ENCODE data around the gene TBL3. TPM values are rescaled to one million over a fixed set of nuclear protein-coding genes. Genes with fewer than 3 reads are reported as not detected.

Gene TBL3
- total and polyA plus RNA-seq, 2 of the 8 experiments (the other 6 are each of a cell fraction or from before 2014, with no cell fraction given) = 65.8 to 137 TPM

DNA sequence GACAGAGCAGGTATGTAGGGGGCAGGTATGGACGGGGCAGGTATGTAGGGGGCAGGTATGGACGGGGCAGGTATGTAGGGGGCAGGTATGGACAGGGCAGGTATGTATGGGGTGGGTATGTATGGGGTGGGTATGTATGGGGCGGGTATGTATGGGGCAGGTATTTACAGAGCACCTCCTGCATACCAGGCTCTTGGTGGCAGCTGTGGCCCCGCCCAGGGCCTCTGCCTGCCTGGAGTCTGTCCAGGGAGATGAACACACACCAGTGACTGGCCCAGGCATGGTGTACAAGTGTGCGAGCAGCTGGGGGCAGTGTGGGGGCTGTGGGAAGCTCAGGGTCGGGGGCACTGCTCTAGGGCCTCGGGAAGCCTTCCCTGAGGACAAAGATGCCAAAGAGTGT, 21.8 kb upstream of the TBL3 start (continued):
- TF ChIP-seq, protein P1, sequence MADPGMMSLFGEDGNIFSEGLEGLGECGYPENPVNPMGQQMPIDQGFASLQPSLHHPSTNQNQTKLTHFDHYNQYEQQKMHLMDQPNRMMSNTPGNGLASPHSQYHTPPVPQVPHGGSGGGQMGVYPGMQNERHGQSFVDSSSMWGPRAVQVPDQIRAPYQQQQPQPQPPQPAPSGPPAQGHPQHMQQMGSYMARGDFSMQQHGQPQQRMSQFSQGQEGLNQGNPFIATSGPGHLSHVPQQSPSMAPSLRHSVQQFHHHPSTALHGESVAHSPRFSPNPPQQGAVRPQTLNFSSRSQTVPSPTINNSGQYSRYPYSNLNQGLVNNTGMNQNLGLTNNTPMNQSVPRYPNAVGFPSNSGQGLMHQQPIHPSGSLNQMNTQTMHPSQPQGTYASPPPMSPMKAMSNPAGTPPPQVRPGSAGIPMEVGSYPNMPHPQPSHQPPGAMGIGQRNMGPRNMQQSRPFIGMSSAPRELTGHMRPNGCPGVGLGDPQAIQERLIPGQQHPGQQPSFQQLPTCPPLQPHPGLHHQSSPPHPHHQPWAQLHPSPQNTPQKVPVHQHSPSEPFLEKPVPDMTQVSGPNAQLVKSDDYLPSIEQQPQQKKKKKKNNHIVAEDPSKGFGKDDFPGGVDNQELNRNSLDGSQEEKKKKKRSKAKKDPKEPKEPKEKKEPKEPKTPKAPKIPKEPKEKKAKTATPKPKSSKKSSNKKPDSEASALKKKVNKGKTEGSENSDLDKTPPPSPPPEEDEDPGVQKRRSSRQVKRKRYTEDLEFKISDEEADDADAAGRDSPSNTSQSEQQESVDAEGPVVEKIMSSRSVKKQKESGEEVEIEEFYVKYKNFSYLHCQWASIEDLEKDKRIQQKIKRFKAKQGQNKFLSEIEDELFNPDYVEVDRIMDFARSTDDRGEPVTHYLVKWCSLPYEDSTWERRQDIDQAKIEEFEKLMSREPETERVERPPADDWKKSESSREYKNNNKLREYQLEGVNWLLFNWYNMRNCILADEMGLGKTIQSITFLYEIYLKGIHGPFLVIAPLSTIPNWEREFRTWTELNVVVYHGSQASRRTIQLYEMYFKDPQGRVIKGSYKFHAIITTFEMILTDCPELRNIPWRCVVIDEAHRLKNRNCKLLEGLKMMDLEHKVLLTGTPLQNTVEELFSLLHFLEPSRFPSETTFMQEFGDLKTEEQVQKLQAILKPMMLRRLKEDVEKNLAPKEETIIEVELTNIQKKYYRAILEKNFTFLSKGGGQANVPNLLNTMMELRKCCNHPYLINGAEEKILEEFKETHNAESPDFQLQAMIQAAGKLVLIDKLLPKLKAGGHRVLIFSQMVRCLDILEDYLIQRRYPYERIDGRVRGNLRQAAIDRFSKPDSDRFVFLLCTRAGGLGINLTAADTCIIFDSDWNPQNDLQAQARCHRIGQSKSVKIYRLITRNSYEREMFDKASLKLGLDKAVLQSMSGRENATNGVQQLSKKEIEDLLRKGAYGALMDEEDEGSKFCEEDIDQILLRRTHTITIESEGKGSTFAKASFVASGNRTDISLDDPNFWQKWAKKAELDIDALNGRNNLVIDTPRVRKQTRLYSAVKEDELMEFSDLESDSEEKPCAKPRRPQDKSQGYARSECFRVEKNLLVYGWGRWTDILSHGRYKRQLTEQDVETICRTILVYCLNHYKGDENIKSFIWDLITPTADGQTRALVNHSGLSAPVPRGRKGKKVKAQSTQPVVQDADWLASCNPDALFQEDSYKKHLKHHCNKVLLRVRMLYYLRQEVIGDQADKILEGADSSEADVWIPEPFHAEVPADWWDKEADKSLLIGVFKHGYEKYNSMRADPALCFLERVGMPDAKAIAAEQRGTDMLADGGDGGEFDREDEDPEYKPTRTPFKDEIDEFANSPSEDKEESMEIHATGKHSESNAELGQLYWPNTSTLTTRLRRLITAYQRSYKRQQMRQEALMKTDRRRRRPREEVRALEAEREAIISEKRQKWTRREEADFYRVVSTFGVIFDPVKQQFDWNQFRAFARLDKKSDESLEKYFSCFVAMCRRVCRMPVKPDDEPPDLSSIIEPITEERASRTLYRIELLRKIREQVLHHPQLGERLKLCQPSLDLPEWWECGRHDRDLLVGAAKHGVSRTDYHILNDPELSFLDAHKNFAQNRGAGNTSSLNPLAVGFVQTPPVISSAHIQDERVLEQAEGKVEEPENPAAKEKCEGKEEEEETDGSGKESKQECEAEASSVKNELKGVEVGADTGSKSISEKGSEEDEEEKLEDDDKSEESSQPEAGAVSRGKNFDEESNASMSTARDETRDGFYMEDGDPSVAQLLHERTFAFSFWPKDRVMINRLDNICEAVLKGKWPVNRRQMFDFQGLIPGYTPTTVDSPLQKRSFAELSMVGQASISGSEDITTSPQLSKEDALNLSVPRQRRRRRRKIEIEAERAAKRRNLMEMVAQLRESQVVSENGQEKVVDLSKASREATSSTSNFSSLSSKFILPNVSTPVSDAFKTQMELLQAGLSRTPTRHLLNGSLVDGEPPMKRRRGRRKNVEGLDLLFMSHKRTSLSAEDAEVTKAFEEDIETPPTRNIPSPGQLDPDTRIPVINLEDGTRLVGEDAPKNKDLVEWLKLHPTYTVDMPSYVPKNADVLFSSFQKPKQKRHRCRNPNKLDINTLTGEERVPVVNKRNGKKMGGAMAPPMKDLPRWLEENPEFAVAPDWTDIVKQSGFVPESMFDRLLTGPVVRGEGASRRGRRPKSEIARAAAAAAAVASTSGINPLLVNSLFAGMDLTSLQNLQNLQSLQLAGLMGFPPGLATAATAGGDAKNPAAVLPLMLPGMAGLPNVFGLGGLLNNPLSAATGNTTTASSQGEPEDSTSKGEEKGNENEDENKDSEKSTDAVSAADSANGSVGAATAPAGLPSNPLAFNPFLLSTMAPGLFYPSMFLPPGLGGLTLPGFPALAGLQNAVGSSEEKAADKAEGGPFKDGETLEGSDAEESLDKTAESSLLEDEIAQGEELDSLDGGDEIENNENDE (IDR thresholded peaks at IDR 0.05; ENCODE audit: insufficient replicate concordance, low read length) = no peak
- TF ChIP-seq NANOG (IDR thresholded peaks at IDR 0.05; ENCODE audit: insufficient read depth, low read depth, low read length, poor library complexity, severe bottlenecking) = no peak
- no peak for TF ChIP-seq BACH1 (IDR thresholded peaks at IDR 0.05; ENCODE audit: low read length)
- TF ChIP-seq EZH2 (IDR thresholded peaks at IDR 0.05; ENCODE audit: low read depth, low read length, severe bottlenecking) = no peak

Measured in H1 (cell line).